ENCODE measurements around the gene XYLT1.

GRCh38 chr16:17147942-17148341, 322.8 kb downstream of the XYLT1 start:
- TF ChIP-seq FOXM1 (IDR thresholded peaks at IDR 0.05; ENCODE audit: borderline replicate concordance) (no peak), BHLHE40 (IDR thresholded peaks at IDR 0.05; ENCODE audit: borderline replicate concordance) (no peak), SP1 (IDR thresholded peaks at IDR 0.05) (no peak), ZNF384 (IDR thresholded peaks at IDR 0.05) (no peak), CTBP1 (IDR thresholded peaks at IDR 0.05; ENCODE audit: borderline replicate concordance) (no peak), SUZ12 (IDR thresholded peaks at IDR 0.05) (no peak), ARNT (IDR thresholded peaks at IDR 0.05) (no peak), LEF1 (IDR thresholded peaks at IDR 0.05; ENCODE audit: borderline replicate concordance) (no peak), FOXA1 (IDR thresholded peaks at IDR 0.05) (no peak), FOXK2 (IDR thresholded peaks at IDR 0.05) (no peak)
